BE2C (cell line): Measurements from ENCODE around the gene PRSS21.

Experiments
- DNase-seq: peaks from one replicate; pipeline ENCODE4 v3.0.0-alpha.2; 2020
- H3K27me3 ChIP-seq: fragments of 250-450 bp; sonication (Bioruptor Pico); 2 replicates; pipeline ENCODE4 v1.5.1; 2020; ENCODE audit warnings: mild to moderate bottlenecking
- H3K36me3 ChIP-seq: fragments of 250-450 bp; sonication (Bioruptor Pico); 2 replicates; pipeline ENCODE4 v1.5.1; 2020; ENCODE audit warnings: mild to moderate bottlenecking
- H3K4me1 ChIP-seq: fragments of 250-450 bp; sonication (Bioruptor Pico); 2 replicates; pipeline ENCODE4 v1.5.1; 2020
- H3K4me3 ChIP-seq: 2 replicates; pipeline ENCODE4 v1.5.1; 2011; ENCODE audit warnings: low read depth, low read length
- H3K9me3 ChIP-seq: fragments of 250-450 bp; sonication (Bioruptor Pico); 2 replicates; pipeline ENCODE4 v1.5.1; 2020
- TF ChIP-seq, protein P1 (sequence below): IDR thresholded peaks from 2 replicates; pipeline ENCODE4 v1.5.1; 2012; ENCODE audit warnings: mild to moderate bottlenecking, low read depth, low read length

PRSS21 gene

GRCh38 chr16:2775765-2776499 lies 41.1 kb upstream of the PRSS21 start:
- TF ChIP-seq, protein P1, sequence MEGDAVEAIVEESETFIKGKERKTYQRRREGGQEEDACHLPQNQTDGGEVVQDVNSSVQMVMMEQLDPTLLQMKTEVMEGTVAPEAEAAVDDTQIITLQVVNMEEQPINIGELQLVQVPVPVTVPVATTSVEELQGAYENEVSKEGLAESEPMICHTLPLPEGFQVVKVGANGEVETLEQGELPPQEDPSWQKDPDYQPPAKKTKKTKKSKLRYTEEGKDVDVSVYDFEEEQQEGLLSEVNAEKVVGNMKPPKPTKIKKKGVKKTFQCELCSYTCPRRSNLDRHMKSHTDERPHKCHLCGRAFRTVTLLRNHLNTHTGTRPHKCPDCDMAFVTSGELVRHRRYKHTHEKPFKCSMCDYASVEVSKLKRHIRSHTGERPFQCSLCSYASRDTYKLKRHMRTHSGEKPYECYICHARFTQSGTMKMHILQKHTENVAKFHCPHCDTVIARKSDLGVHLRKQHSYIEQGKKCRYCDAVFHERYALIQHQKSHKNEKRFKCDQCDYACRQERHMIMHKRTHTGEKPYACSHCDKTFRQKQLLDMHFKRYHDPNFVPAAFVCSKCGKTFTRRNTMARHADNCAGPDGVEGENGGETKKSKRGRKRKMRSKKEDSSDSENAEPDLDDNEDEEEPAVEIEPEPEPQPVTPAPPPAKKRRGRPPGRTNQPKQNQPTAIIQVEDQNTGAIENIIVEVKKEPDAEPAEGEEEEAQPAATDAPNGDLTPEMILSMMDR, result no peak
- Histone ChIP-seq H3K4me3 (peak overlapping the region; percentile 90), H3K27me3 (no peaks in the 10 kb centered on the region), H3K9me3 (no peaks in the 10 kb centered on the region), H3K36me3 (peaks cover 43% of the 10 kb centered on the region), H3K4me1 (no peaks in the 10 kb centered on the region)
- no peak for DNase-seq

- DNase-seq, result no peak
- H3K27me3 ChIP-seq, result no peaks in the 10 kb centered on the region
- H3K9me3 ChIP-seq, result no peaks in the 10 kb centered on the region
- peak overlapping the region; percentile 90 for H3K4me3 ChIP-seq
- peaks cover 37% of the 10 kb centered on the region for H3K36me3 ChIP-seq
- H3K4me1 ChIP-seq, result no peaks in the 10 kb centered on the region
- TF ChIP-seq, protein P1, result no peak
These were observed 40.4 kb upstream of the PRSS21 start for GRCh38 chr16:2776500-2777139.

GRCh38 chr16:2777231-2777902 lies 39.7 kb upstream of the PRSS21 start, which contains the start of gene ELOB:
Gene ELOB, minus strand, starts transcription at chr16:2777280. Its CDS starts 41 bp downstream, at chr16:2777239.
- no peaks in the 10 kb centered on the region for H3K27me3 ChIP-seq
- DNase-seq, result peak; percentile 93
- TF ChIP-seq, protein P1, result no peak
- no peaks in the 10 kb centered on the region for H3K9me3 ChIP-seq
- H3K4me3 ChIP-seq, result peak within 1 kb of the TSS; percentile 94
- no peaks in the 10 kb centered on the region for H3K4me1 ChIP-seq
- peaks cover 31% of the 10 kb centered on the region for H3K36me3 ChIP-seq

DNA sequence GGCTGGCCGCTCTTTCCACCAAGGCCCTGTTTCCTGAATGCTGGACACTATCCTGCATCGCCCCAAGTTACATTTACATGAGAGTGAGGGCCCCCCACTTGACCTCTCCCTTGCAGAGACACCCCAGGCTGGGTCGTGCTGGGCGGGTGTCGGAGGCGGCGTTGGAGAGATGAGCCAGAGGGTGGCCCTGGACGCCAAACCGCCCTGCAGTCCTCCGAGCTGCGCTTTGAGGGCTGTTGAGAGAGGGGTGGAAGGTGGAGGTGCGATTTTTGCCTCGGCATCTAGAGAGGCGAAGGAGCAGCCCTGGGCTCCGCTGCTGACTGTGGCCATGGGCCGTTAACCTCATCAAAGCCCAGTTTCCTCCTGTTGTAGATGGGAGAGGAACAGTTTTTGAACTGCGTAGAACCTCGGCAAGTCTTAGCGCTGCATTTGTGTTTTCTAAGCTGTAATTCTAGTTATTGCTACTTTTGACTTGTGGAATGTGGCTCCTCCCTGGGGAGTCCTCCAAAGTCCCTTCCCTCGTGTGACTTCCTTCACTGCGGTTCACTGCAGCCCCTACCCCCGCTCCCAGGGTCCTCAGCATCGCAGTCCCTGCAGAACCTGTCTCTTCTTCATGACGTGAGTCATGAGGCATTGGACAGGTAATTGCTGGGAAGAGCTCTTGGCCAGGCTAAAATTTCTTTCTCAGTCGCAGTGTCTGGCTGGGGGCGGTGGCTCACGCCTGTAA lies 39.0 kb upstream of the PRSS21 start:
- DNase-seq, result no peak

GRCh38 chr16:2778630-2778958 lies 38.4 kb upstream of the PRSS21 start:
- no peak for DNase-seq
- no peaks in the 10 kb centered on the region for H3K4me1 ChIP-seq
- no peak overlapping the region; the same call in 1 of the 2 replicates for H3K4me3 ChIP-seq
- H3K27me3 ChIP-seq, result no peaks in the 10 kb centered on the region
- H3K36me3 ChIP-seq, result peaks cover 21% of the 10 kb centered on the region
- TF ChIP-seq, protein P1, result no peak
- no peaks in the 10 kb centered on the region for H3K9me3 ChIP-seq

More for the DNA sequence above, 39.0 kb upstream of the PRSS21 start:
- Histone ChIP-seq H3K4me3 (peak overlapping the region; percentile 94), H3K9me3 (no peaks in the 10 kb centered on the region), H3K36me3 (peaks cover 27% of the 10 kb centered on the region), H3K27me3 (no peaks in the 10 kb centered on the region), H3K4me1 (no peaks in the 10 kb centered on the region)
- TF ChIP-seq, protein P1, result no peak
